GM10248 (cell line): ENCODE data around the gene EIF5.

Experiments
- CTCF ChIA-PET: fragments of 300-600 bp; sonication (Branson Sonifier 250); formaldehyde crosslinking; extraction: SDS; loops from one replicate; lab custom pipeline; 2021; ENCODE audit warnings: antibody characterized with exemption; lab: Yijun Ruan, JAX
- POLR2A ChIA-PET: fragments of 350-650 bp; sonication (Branson Sonifier 250); formaldehyde crosslinking; extraction: SDS; loops from one replicate; lab custom pipeline; 2020; ENCODE audit warnings: antibody characterized with exemption; lab: Yijun Ruan, JAX
- DNase-seq: peaks from one replicate; pipeline ENCODE4 v3.0.0; 2012; ENCODE audit errors: extremely low spot score
- CTCF ChIP-seq: IDR thresholded peaks from 2 replicates; pipeline ENCODE4 v1.5.1; 2012; ENCODE audit warnings: mild to moderate bottlenecking, low read depth; ENCODE audit errors: extremely low read depth, missing control alignments, control extremely low read depth

Gene EIF5

GRCh38 chr14:103333754-103334643 lies at the start of gene EIF5:
EIF5 (plus strand) TSS chr14:103334237; CDS start chr14:103335861, 1,624 bp downstream.
- CTCF ChIA-PET = interaction anchor here (0.8 to 1.8 kb wide), 5 partner anchors 9 to 229 kb away, joined by 3 to 5 read pairs (median 3); no protein-coding TSS in a partner anchor

GRCh38 chr14:103284574-103285467 lies 49.2 kb upstream of the EIF5 start:
- no peak for TF ChIP-seq CTCF
- POLR2A ChIA-PET = no interaction called here
- no peak for DNase-seq
- CTCF ChIA-PET = interaction anchor here (1.2 kb wide), 1 partner anchor 181 kb away, joined by 4 read pairs; no protein-coding TSS in a partner anchor

More at GRCh38 chr14:103333754-103334643, at the start of gene EIF5:
- no peak for TF ChIP-seq CTCF
- peak; percentile 97 for DNase-seq
- POLR2A ChIA-PET = interaction anchor here (0.6 to 2.1 kb wide), 6 partner anchors 10 to 107 kb away, joined by 3 to 14 read pairs (median 7); no protein-coding TSS in a partner anchor

GRCh38 chr14:103286460-103286859 lies 47.6 kb upstream of the EIF5 start:
- ChIA-PET CTCF (interaction anchor here (1.0 kb wide), 1 partner anchor 181 kb away, joined by 5 read pairs; no protein-coding TSS in a partner anchor), POLR2A (interaction anchor here (0.6 kb wide), 1 partner anchor 10 kb away, joined by 3 read pairs; no protein-coding TSS in a partner anchor)
- no peak for TF ChIP-seq CTCF
- DNase-seq = no peak

- DNase-seq = no peak
- POLR2A ChIA-PET = no interaction called here
- CTCF ChIA-PET = interaction anchor here (1.0 kb wide), 1 partner anchor 182 kb away, joined by 5 read pairs; no protein-coding TSS in a partner anchor
- no peak for TF ChIP-seq CTCF
These were observed 46.8 kb upstream of the EIF5 start for GRCh38 chr14:103286968-103287850.

- POLR2A ChIA-PET = no interaction called here
These were observed 45.8 kb upstream of the EIF5 start for GRCh38 chr14:103288076-103288766.

More at GRCh38 chr14:103288076-103288766, 45.8 kb upstream of the EIF5 start:
- no peak for DNase-seq
- CTCF ChIA-PET = no interaction called here
- TF ChIP-seq CTCF = no peak
